IMR-90 (cell line): ENCODE results near the gene TBX1. TPM values are rescaled to one million over a fixed set of nuclear protein-coding genes. Genes with fewer than 3 reads are reported as not detected.

Source experiments
- ATAC-seq: fragments of 200-7000 bp; cut with Tn5 transposase; 2 replicates; pipeline ENCODE4 v1.9.1; 2020; ENCODE audit warnings: low read depth, mild to moderate bottlenecking, moderate library complexity
- BruUV-seq: library from RNA; stranded (reverse); fragments of 400-500 nt; replicated peaks from 2 replicates; lab custom pipeline; 2021; lab: Mats Ljungman, UMichigan
- CTCF ChIA-PET: fragments of 300-600 bp; formaldehyde crosslinking; extraction: SDS; loops from one replicate; lab custom pipeline; 2021; ENCODE audit warnings: antibody characterized with exemption; lab: Yijun Ruan, JAX
- POLR2A ChIA-PET: fragments of 300-600 bp; sonication (Branson Sonifier 250); formaldehyde crosslinking; loops from one replicate; lab custom pipeline; 2022; ENCODE audit warnings: antibody characterized with exemption; ENCODE audit not compliant: unreplicated experiment; lab: Charles Lee
- DNase-seq: peaks from one replicate; pipeline ENCODE4 v3.0.0; 2013
- H2AFZ ChIP-seq: replicated peaks from 2 replicates; pipeline ENCODE3; 2013; ENCODE audit warnings: low read length, mild to moderate bottlenecking; ENCODE audit not compliant: poor library complexity
- H2AK5ac ChIP-seq: 2 replicates; pipeline ENCODE4 v1.6.1; 2013; ENCODE audit warnings: low read depth, low read length, inconsistent platforms
- H2AK9ac ChIP-seq: replicated peaks from 2 replicates; pipeline ENCODE3; 2013; ENCODE audit warnings: mild to moderate bottlenecking, low read depth, low read length, moderate library complexity; ENCODE audit not compliant: poor library complexity
- H2BK120ac ChIP-seq: 2 replicates; pipeline ENCODE4 v1.6.1; 2013; ENCODE audit warnings: low read depth, low read length, inconsistent platforms
- H2BK15ac ChIP-seq: 3 replicates; pipeline ENCODE4 v1.6.1; 2013; ENCODE audit warnings: low read depth, low read length, inconsistent platforms
- H2BK20ac ChIP-seq: 2 replicates; pipeline ENCODE4 v1.6.1; 2013; ENCODE audit warnings: low read depth, mild to moderate bottlenecking, inconsistent platforms, low read length, moderate library complexity
- H2BK5ac ChIP-seq: 2 replicates; pipeline ENCODE4 v1.6.1; 2013; ENCODE audit warnings: mild to moderate bottlenecking, low read depth, low read length, inconsistent platforms; ENCODE audit not compliant: poor library complexity, severe bottlenecking
- H3K14ac ChIP-seq: replicated peaks from 2 replicates; pipeline ENCODE4 v1.6.1; 2013; ENCODE audit warnings: low read depth, low read length, inconsistent platforms
- H3K18ac ChIP-seq: 2 replicates; pipeline ENCODE4 v1.6.1; 2013; ENCODE audit warnings: low read depth, low read length, control low read depth
- H3K23ac ChIP-seq: 2 replicates; pipeline ENCODE4 v1.6.1; 2013; ENCODE audit warnings: low read depth, low read length, inconsistent platforms
- H3K27ac ChIP-seq: 2 replicates; pipeline ENCODE4 v1.5.1; 2013; ENCODE audit warnings: mild to moderate bottlenecking, control low read depth, low read length; ENCODE audit not compliant: insufficient read depth
- H3K27me3 ChIP-seq: 2 replicates; pipeline ENCODE4 v1.6.1; 2013; ENCODE audit warnings: low read length; ENCODE audit not compliant: control insufficient read depth, insufficient read depth
- H3K36me3 ChIP-seq: 2 replicates; pipeline ENCODE4 v1.6.1; 2013; ENCODE audit warnings: low read length, mixed read lengths; ENCODE audit not compliant: control insufficient read depth, insufficient read depth
- H3K4ac ChIP-seq: 2 replicates; pipeline ENCODE4 v1.6.1; 2013; ENCODE audit warnings: low read depth, low read length, inconsistent platforms
- H3K4me1 ChIP-seq: 2 replicates; pipeline ENCODE4 v1.6.1; 2013; ENCODE audit warnings: low read length, mixed read lengths; ENCODE audit not compliant: control insufficient read depth, insufficient read depth
- H3K4me2 ChIP-seq: 2 replicates; pipeline ENCODE4 v1.6.1; 2013; ENCODE audit warnings: low read depth, mild to moderate bottlenecking, control low read depth, low read length, moderate library complexity
- H3K4me3 ChIP-seq: 2 replicates; pipeline ENCODE4 v1.5.1; 2013; ENCODE audit warnings: low read depth, mild to moderate bottlenecking, control low read depth, low read length, moderate library complexity; ENCODE audit not compliant: insufficient read depth
- H3K56ac ChIP-seq: 2 replicates; pipeline ENCODE4 v1.6.1; 2013; ENCODE audit warnings: low read length, inconsistent platforms; ENCODE audit not compliant: insufficient read depth; ENCODE audit errors: extremely low read depth
- H3K79me1 ChIP-seq, 2 experiments: 2 replicates each; pipeline ENCODE4 v1.6.1; 2013; ENCODE audit warnings: low read length in 2 of 2, inconsistent platforms in 1 of 2, low read depth in 1 of 2
- H3K9ac ChIP-seq: 2 replicates; pipeline ENCODE4 v1.6.1; 2013; ENCODE audit warnings: low read depth, low read length, control low read depth
- H3K9me1 ChIP-seq: 2 replicates; pipeline ENCODE4 v1.6.1; 2013; ENCODE audit warnings: low read length, inconsistent platforms; ENCODE audit not compliant: insufficient read depth
- H3K9me3 ChIP-seq: 2 replicates; pipeline ENCODE4 v1.6.1; 2013; ENCODE audit warnings: low read length; ENCODE audit not compliant: control insufficient read depth, insufficient read depth
- H4K20me1 ChIP-seq: 2 replicates; pipeline ENCODE4 v1.6.1; 2013; ENCODE audit warnings: low read length, inconsistent platforms; ENCODE audit not compliant: insufficient read depth
- H4K5ac ChIP-seq: 2 replicates; pipeline ENCODE4 v1.6.1; 2013; ENCODE audit warnings: mild to moderate bottlenecking, low read depth, low read length, control low read depth
- H4K8ac ChIP-seq, 2 experiments: 2 replicates each; pipeline ENCODE4 v1.6.1; 2013; ENCODE audit warnings: low read depth in 2 of 2, low read length in 2 of 2, control low read depth in 1 of 2, inconsistent platforms in 1 of 2
- H4K91ac ChIP-seq: 2 replicates; pipeline ENCODE4 v1.6.1; 2013; ENCODE audit warnings: low read depth, low read length, inconsistent platforms; ENCODE audit not compliant: insufficient read depth
- BHLHE40 ChIP-seq: fragments of 150-350 bp; IDR thresholded peaks from 2 replicates; pipeline ENCODE4 v1.6.1; 2016; ENCODE audit warnings: mild to moderate bottlenecking, low read depth, low read length
- CEBPB ChIP-seq: IDR thresholded peaks from 2 replicates; pipeline ENCODE4 v1.6.1; 2012; ENCODE audit warnings: low read depth, low read length, improper control_type of control experiment
- CHD1 ChIP-seq: IDR thresholded peaks from 2 replicates; pipeline ENCODE4 v1.6.1; 2012; ENCODE audit warnings: low read depth, low read length, improper control_type of control experiment
- CTCF ChIP-seq: conservative IDR thresholded peaks from 2 replicates; pipeline ENCODE4 v1.5.1; 2012; ENCODE audit warnings: mild to moderate bottlenecking, low read depth, low read length, improper control_type of control experiment
- ELK1 ChIP-seq: fragments of 150-350 bp; IDR thresholded peaks from 2 replicates; pipeline ENCODE4 v1.6.1; 2016; ENCODE audit warnings: low read depth, mild to moderate bottlenecking, low read length, moderate library complexity, borderline replicate concordance
- FOS ChIP-seq: fragments of 150-350 bp; IDR thresholded peaks from 2 replicates; pipeline ENCODE4 v1.6.1; 2016; ENCODE audit warnings: low read depth, low read length
- MAFK ChIP-seq: IDR thresholded peaks from 2 replicates; pipeline ENCODE4 v1.6.1; 2012; ENCODE audit warnings: low read depth, low read length, improper control_type of control experiment
- MAZ ChIP-seq: IDR thresholded peaks from 2 replicates; pipeline ENCODE4 v1.6.1; 2012; ENCODE audit warnings: low read depth, mild to moderate bottlenecking, low read length, improper control_type of control experiment, moderate library complexity, borderline replicate concordance
- MXI1 ChIP-seq: IDR thresholded peaks from 2 replicates; pipeline ENCODE4 v1.6.1; 2012; ENCODE audit warnings: low read depth, mild to moderate bottlenecking, low read length, moderate library complexity, borderline replicate concordance
- NFE2L2 ChIP-seq: fragments of 150-350 bp; IDR thresholded peaks from 2 replicates; pipeline ENCODE4 v1.6.1; 2016; ENCODE audit warnings: low read depth, mild to moderate bottlenecking, low read length
- POLR2A ChIP-seq: IDR thresholded peaks from 2 replicates; pipeline ENCODE4 v1.6.1; 2012; ENCODE audit warnings: mild to moderate bottlenecking, low read depth, low read length
- RAD21 ChIP-seq: IDR thresholded peaks from 2 replicates; pipeline ENCODE4 v1.6.1; 2012; ENCODE audit warnings: low read length, improper control_type of control experiment
- RCOR1 ChIP-seq: IDR thresholded peaks from 2 replicates; pipeline ENCODE4 v1.6.1; 2012; ENCODE audit warnings: mild to moderate bottlenecking, low read length, improper control_type of control experiment; ENCODE audit not compliant: insufficient replicate concordance
- RFX5 ChIP-seq: IDR thresholded peaks from 2 replicates; pipeline ENCODE4 v1.8.0; 2012; ENCODE audit warnings: low read depth, mild to moderate bottlenecking, low read length, moderate library complexity
- SMC3 ChIP-seq: fragments of 150-350 bp; IDR thresholded peaks from 2 replicates; pipeline ENCODE4 v1.6.1; 2016; ENCODE audit warnings: low read depth, mild to moderate bottlenecking, antibody characterized with exemption, low read length, moderate library complexity
- USF2 ChIP-seq: fragments of 150-350 bp; IDR thresholded peaks from 2 replicates; pipeline ENCODE4 v1.6.1; 2017; ENCODE audit warnings: mild to moderate bottlenecking, antibody characterized with exemption, low read length, low read depth
- WGBS, 2 experiments: methylation state at CpG; one replicate each; pipeline versions ENCODE4 v1.1.5 to v1.1.7; 2013; ENCODE audit warnings: missing lambda C conversion rate in 2 of 2; ENCODE audit not compliant: insufficient read length in 1 of 2; ENCODE audit errors: extremely low coverage in 2 of 2; 5-methylcytosine and 5-hydroxymethylcytosine counted together
- dilution Hi-C: fragments of 300-500 bp; cut with HindIII; formaldehyde crosslinking; loops from one replicate; pipeline ENCODE4 v1.14.3; 2018; ENCODE audit warnings: low sequenced_read_pairs; ENCODE audit not compliant: unreplicated experiment
- in situ Hi-C: fragments of 300-500 bp; cut with MboI; formaldehyde crosslinking; loops from 3 replicates; pipeline ENCODE4 v1.14.3; 2019; ENCODE audit warnings: low sequenced_read_pairs, inconsistent platforms, mixed read lengths
- intact Hi-C: fragments of 100-400 bp; cut with micrococcal nuclease; formaldehyde crosslinking; loops from 2 replicates; pipeline ENCODE4 v1.10.0; 2022
- polyA plus RNA-seq, 3 experiments: library from polyadenylated mRNA; depleted of rRNA; stranded (reverse); fragments of >200 nt; gene quantifications; 2 replicates each; pipeline ENCODE4 v1.2.3, GENCODE V29; 2012; ENCODE audit warnings: low replicate concordance in 1 of 3
- total RNA-seq: library from RNA; depleted of rRNA; stranded (reverse); fragments of >200 nt; gene quantifications from 2 replicates; pipeline ENCODE4 v1.2.3, GENCODE V29; 2012

Gene TBX1
- total and polyA plus RNA-seq, 2 of the 4 experiments (the other 2 are of a cell fraction) = 0.03 TPM; not detected in 1

GRCh38 chr22:19739911-19740449 is 20.6 kb upstream of the TBX1 start:
- ChIA-PET CTCF (interaction anchor here (1.3 kb wide), 1 partner anchor 10 kb away, joined by 5 read pairs; no protein-coding TSS in a partner anchor), POLR2A (no interaction called here)
- H3K23ac ChIP-seq = no peak overlapping the region
- H3K4me1 ChIP-seq = peaks cover 2% of the 10 kb centered on the region; the same call in 1 of the 2 replicates
- no peak overlapping the region for H4K8ac ChIP-seq
- no peak overlapping the region for H2BK15ac ChIP-seq
- H3K4ac ChIP-seq = no peak overlapping the region
- TF ChIP-seq SMC3 (no peak), CEBPB (no peak), RFX5 (no peak), CTCF (no peak), CHD1 (no peak), FOS (no peak), POLR2A (no peak), BHLHE40 (no peak), NFE2L2 (no peak), ELK1 (no peak), MXI1 (no peak), USF2 (no peak), RCOR1 (no peak), MAZ (no peak), MAFK (no peak), RAD21 (no peak)
- dilution Hi-C loops (no loop called here), in situ Hi-C loops (no loop called here), intact Hi-C loops (no loop called here)
- no peak overlapping the region for H3K9ac ChIP-seq
- no TSS peak for BruUV-seq
- no peak overlapping the region for H2AK9ac ChIP-seq
- no peaks in the 10 kb centered on the region for H3K9me3 ChIP-seq
- H2AFZ ChIP-seq = peak overlapping the region; percentile 14
- ATAC-seq (no peak), DNase-seq (no peak)
- peaks cover 6% of the 10 kb centered on the region; the same call in 1 of the 2 replicates for H3K27me3 ChIP-seq
- no peaks in the 10 kb centered on the region; the same call in 1 of the 2 replicates for H4K20me1 ChIP-seq
- H3K9me1 ChIP-seq = no peaks in the 10 kb centered on the region
- no peaks in the 10 kb centered on the region for H3K36me3 ChIP-seq
- no peak overlapping the region for H2AK5ac ChIP-seq
- H3K18ac ChIP-seq = no peak overlapping the region
- no peak overlapping the region for H3K4me2 ChIP-seq
- H2BK20ac ChIP-seq = no peak overlapping the region
- 73% methylated on average over 3 of the region's 7 CpGs; no CpG with 5 or more reads in 1 of the 2 experiments for WGBS, 2 experiments
- H3K4me3 ChIP-seq = no peak overlapping the region
- H2BK5ac ChIP-seq = no peak overlapping the region
- H3K27ac ChIP-seq = no peak overlapping the region
- H4K5ac ChIP-seq = no peak overlapping the region
- no peak overlapping the region for H3K56ac ChIP-seq
- H2BK120ac ChIP-seq = no peak overlapping the region
- no peaks in the 10 kb centered on the region for H3K79me1 ChIP-seq
- H4K91ac ChIP-seq = no peak overlapping the region
- no peak overlapping the region for H3K14ac ChIP-seq
